Heart left ventricle (tissue), 16 donors: ENCODE results near the gene YES1. TPM values are rescaled to one million over a fixed set of nuclear protein-coding genes. Genes with fewer than 3 reads are reported as not detected.

ENCODE experiments used
- ATAC-seq, 4 donors: fragments of 200-7000 bp; cut with Tn5 transposase; one replicate each; pipeline ENCODE4 v1.9.1; 2020 to 2022; ENCODE audit warnings: moderate library complexity in 4 of 4, mild to moderate bottlenecking in 3 of 4, moderate number of reproducible peaks in 1 of 4
- DNase-seq, 5 donors: peaks; one replicate each; pipeline ENCODE4 v3.0.0-alpha.2; 2020
- H3K27ac ChIP-seq, 12 donors: fragments of 200-600 bp; sonication (generic) in 4 of 12; one replicate each; pipeline versions ENCODE4 v1.5.0 to v1.8.0; 2016 to 2022; ENCODE audit warnings: mild to moderate bottlenecking in 2 of 12
- H3K27me3 ChIP-seq, 9 donors: fragments of 200-600 bp; sonication (generic) in 2 of 9; one replicate each; pipeline versions ENCODE4 v1.5.1 to v1.8.0; 2016 to 2022; ENCODE audit warnings: mild to moderate bottlenecking in 3 of 9
- H3K36me3 ChIP-seq, 9 donors: fragments of 200-600 bp; sonication (generic) in 2 of 9; one replicate each; pipeline versions ENCODE4 v1.5.0 to v1.8.0; 2018 to 2022; ENCODE audit warnings: mild to moderate bottlenecking in 2 of 9
- H3K4me1 ChIP-seq, 12 donors: fragments of 200-600 bp; sonication (generic) in 4 of 12; one replicate each; pipeline versions ENCODE4 v1.5.0 to v1.8.0; 2016 to 2022; ENCODE audit warnings: mild to moderate bottlenecking in 3 of 12
- H3K4me3 ChIP-seq, 12 donors: fragments of 200-600 bp; sonication (generic) in 4 of 12; one replicate each; pipeline versions ENCODE4 v1.5.0 to v1.8.0; 2017 to 2022; ENCODE audit warnings: mild to moderate bottlenecking in 9 of 12, moderate library complexity in 4 of 12
- H3K9me3 ChIP-seq, 12 donors: fragments of 200-600 bp; sonication (generic) in 4 of 12; one replicate each; pipeline versions ENCODE4 v1.5.0 to v1.8.0; 2016 to 2022; ENCODE audit warnings: mild to moderate bottlenecking in 1 of 12
- CTCF ChIP-seq, 12 donors: fragments of 200-600 bp; sonication (generic) in 4 of 12; IDR thresholded peaks; one replicate each; pipeline versions ENCODE4 v1.5.0 to v1.8.0; 2018 to 2022; ENCODE audit warnings: antibody characterized with exemption in 12 of 12, mild to moderate bottlenecking in 5 of 12
- POLR2A ChIP-seq, 2 donors: fragments of 450-650 bp; IDR thresholded peaks; one replicate each; pipeline ENCODE4 v1.6.1; 2017; ENCODE audit warnings: antibody characterized with exemption in 2 of 2, mild to moderate bottlenecking in 2 of 2, moderate library complexity in 2 of 2
- WGBS, 4 donors: extraction: QIAGEN DNeasy Blood & Tissue Kit in 2 of 4; methylation state at CpG; one replicate each; pipeline versions ENCODE4 v1.1.5 to v1.1.7; 2013 to 2018; 5-methylcytosine and 5-hydroxymethylcytosine counted together
- intact Hi-C, 10 donors: fragments of 100-400 bp; cut with DNase I; formaldehyde crosslinking; loops; one replicate each; pipeline versions ENCODE4 v1.11.1 to v1.14.2; 2022
- long read RNA-seq, 3 donors: library from polyadenylated mRNA; unstranded; transcript quantifications; one replicate each; pipeline ENCODE4 v2.0.0, GENCODE V29; 2020 to 2021
- polyA plus RNA-seq, 2 donors: library from polyadenylated mRNA; stranded (reverse); fragments of 200-250 nt; gene quantifications; one replicate each; pipeline ENCODE4 v1.2.3, GENCODE V29; 2013
- total RNA-seq, 9 donors: library from RNA; depleted of rRNA in 2 of 9; stranded (reverse); fragments of >200 nt in 2 of 9; fragmentation: NEBNext Ultra II Directional in 3 of 9; extraction: Animal tissue kit (Norgen Biotek cat#: 25700) in 3 of 9; gene quantifications; one replicate each; pipeline versions ENCODE4 v1.1.0 to v1.2.4, GENCODE V29; 2016 to 2023
- donor health status: ischemic (EF 13 %, LVEDD 7.1; RV severe dilation, severe dysfunction).
- donor health status: healthy with polysubstance abuse.
- donor health status: DM: no; HTN: yes; CAD: no.
- donor health status: DM: no; HTN: no; CAD: no.
- donor health status: ischemic (EF 25% LVEDD 6.9; RV normal size, moderate dysfunction).
- donor health status: ischemic (EF 25% LVEDD 5.7; RV mildly dilated, moderate dysfunction).
- donor health status: healthy.
- donor health status: DM: yes; HTN: yes; CAD: no.
- donor health status: ischemic (EF 35%, LVEDD 5.7; RV mildly dilated, moderate dysfunction).
- donor health status: nonischemic (EF 11% LVEDD 7.7; RV severe dilation, severe dysfunction).
- donor health status: DM: yes; HTN: yes; CAD: no.
- donor health status: PGD.
- donor health status: ischemic (EF 29% LVEDD 5.4; RV normal size, mild dysfunction).
- donor health status: nonischemic (EF 23%, LVEDD 6.1; RV moderate dilation, normal function).

YES1 gene
- 10 to 100 TPM; 18.1 to 50.2 (median 23.5) TPM for total RNA-seq
- polyA plus RNA-seq, result 10 to 100 TPM in 1 of 2 donors, 1 to 10 TPM in 1; 7.1 to 25.1 TPM
- long read RNA-seq, donor 1, full-length matches to known transcripts, result 21 of 28 reads
- long read RNA-seq, donor 1, partial matches to known transcripts, result 4 of 28 reads
- long read RNA-seq, donor 1, other reads (novel, unspliced or antisense), result 3 of 28 reads
- long read RNA-seq, donor 2, full-length matches to known transcripts, result 25 of 38 reads
- long read RNA-seq, donor 2, partial matches to known transcripts, result 3 of 38 reads
- long read RNA-seq, donor 2, other reads (novel, unspliced or antisense), result 10 of 38 reads
- long read RNA-seq, donor 3, full-length matches to known transcripts, result 24 of 29 reads
- long read RNA-seq, donor 3, partial matches to known transcripts, result 2 of 29 reads
- long read RNA-seq, donor 3, other reads (novel, unspliced or antisense), result 3 of 29 reads

- peaks cover 0 to 51% (median 27%) of the 10 kb centered on the region in 12 donors for H3K4me1 ChIP-seq
- peaks cover 0 to 56% (median 0%) of the 10 kb centered on the region in 9 donors for H3K27me3 ChIP-seq
Measured at GRCh38 chr18:811892-812375, at the start of gene YES1. YES1 (minus strand) TSS chr18:812242; CDS start chr18:756827, 55,415 bp downstream.

GRCh38 chr18:857986-858385 lies 45.9 kb upstream of the YES1 start:
- peaks cover 0 to 5% (median 0%) of the 10 kb centered on the region in 9 donors for H3K27me3 ChIP-seq
- H3K4me1 ChIP-seq, result no peaks in the 10 kb centered on the region
- DNase-seq (no peak), ATAC-seq (peak in 1 of 4 donors; percentile 39)
- H3K36me3 ChIP-seq, result no peaks in the 10 kb centered on the region
- TF ChIP-seq CTCF (IDR thresholded peaks at IDR 0.05) (no peak), POLR2A (IDR thresholded peaks at IDR 0.05) (no peak)
- intact Hi-C loops, result no loop called here
- no peak overlapping the region for H3K4me3 ChIP-seq
- 28 to 50% (median 38%) methylated on average over 2 of the region's 2 CpGs for WGBS, 4 donors
- H3K27ac ChIP-seq, result no peak overlapping the region
- H3K9me3 ChIP-seq, result no peaks in the 10 kb centered on the region

More at GRCh38 chr18:811892-812375, at the start of gene YES1:
- 0 to 1% (median 1%) methylated on average over 25 to 59 of the region's 59 CpGs for WGBS, 4 donors
- Histone ChIP-seq H3K9me3 (no peaks in the 10 kb centered on the region), H3K4me3 (peak within 1 kb of the TSS; percentile 70 to 98 (median 91)), H3K36me3 (no peaks in the 10 kb centered on the region), H3K27ac (peak within 1 kb of the TSS; percentile 89 to 98 (median 96))
- DNase-seq, result peak; percentile 73 to 85 (median 77)
- intact Hi-C loops, result no loop called here
- ATAC-seq, result peak; percentile 68 to 93 (median 84)
- peak in 1 of 2 donors; percentile 73 for TF ChIP-seq POLR2A (IDR thresholded peaks at IDR 0.05)
- TF ChIP-seq CTCF (IDR thresholded peaks at IDR 0.05), result no peak

- ATAC-seq, result no peak
- H3K36me3 ChIP-seq, result no peaks in the 10 kb centered on the region
- no peaks in the 10 kb centered on the region for H3K4me1 ChIP-seq
- no peak for DNase-seq
- 89 to 97% (median 95%) methylated on average over 5 of the region's 5 CpGs for WGBS, 4 donors
- no peaks in the 10 kb centered on the region for H3K27me3 ChIP-seq
- H3K9me3 ChIP-seq, result no peaks in the 10 kb centered on the region
- no peak overlapping the region for H3K27ac ChIP-seq
- H3K4me3 ChIP-seq, result no peak overlapping the region
- intact Hi-C loops, result no loop called here
- no peak for TF ChIP-seq CTCF (IDR thresholded peaks at IDR 0.05)
- no peak for TF ChIP-seq POLR2A (IDR thresholded peaks at IDR 0.05)
Measured at GRCh38 chr18:853471-853870, 41.4 kb upstream of the YES1 start.

GRCh38 chr18:850960-851359 lies 38.9 kb upstream of the YES1 start:
- Histone ChIP-seq H3K36me3 (no peaks in the 10 kb centered on the region), H3K27me3 (no peaks in the 10 kb centered on the region), H3K4me3 (no peak overlapping the region), H3K4me1 (peaks cover 0 to 3% (median 0%) of the 10 kb centered on the region in 12 donors), H3K27ac (no peak overlapping the region), H3K9me3 (no peaks in the 10 kb centered on the region)
- no peak for TF ChIP-seq POLR2A (IDR thresholded peaks at IDR 0.05)
- no peak for TF ChIP-seq CTCF (IDR thresholded peaks at IDR 0.05)
- intact Hi-C loops, result no loop called here
- ATAC-seq, result no peak
- DNase-seq, result no peak
- WGBS, 4 donors, result 78 to 90% (median 87%) methylated on average over 4 of the region's 4 CpGs
